ENCODE results near the gene KBTBD13. TPM values are rescaled to one million over a fixed set of nuclear protein-coding genes. Genes with fewer than 3 reads are reported as not detected.
"Not testable (repeated sequence)": the region's sequence is repeated elsewhere in the genome, so short reads cannot be mapped to it uniquely, and the experiment has no call there.

KBTBD13 gene
- total RNA-seq, 1 donor from 2014 or later: 10.6 TPM

- intact Hi-C loops (cut with micrococcal nuclease): loop anchor here (2.0 kb wide), 1 partner anchor 45 kb away; no protein-coding TSS in a partner anchor
- not testable (repeated sequence) for ATAC-seq, DNase-seq
These were observed 23.3 kb downstream of the KBTBD13 start for GRCh38 chr15:65099801-65100200.

DNA sequence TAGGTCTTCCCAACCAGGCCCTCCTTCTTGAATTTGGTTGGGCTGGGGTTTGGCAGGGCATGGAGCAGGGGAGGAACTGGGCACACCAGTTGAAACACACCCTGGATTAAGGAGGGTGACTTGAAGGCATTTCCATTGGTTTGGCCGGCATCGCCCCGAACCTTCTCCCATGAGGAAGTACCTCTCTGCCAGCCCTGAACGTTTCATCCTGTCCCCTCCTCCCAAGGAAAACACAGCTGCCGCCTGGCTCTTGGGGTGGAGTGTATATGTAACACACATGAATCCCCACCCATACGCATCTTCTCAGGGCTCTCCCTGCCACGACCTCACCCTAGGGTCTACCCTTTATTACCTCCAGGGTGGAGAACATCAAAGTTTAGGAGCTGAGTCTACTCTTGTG lies 23.9 kb downstream of the KBTBD13 start:
- intact Hi-C loops (cut with micrococcal nuclease): loop anchor here (2.0 kb wide), 1 partner anchor 46 kb away; no protein-coding TSS in a partner anchor
- DNase-seq (no peak), ATAC-seq (no peak)

DNA sequence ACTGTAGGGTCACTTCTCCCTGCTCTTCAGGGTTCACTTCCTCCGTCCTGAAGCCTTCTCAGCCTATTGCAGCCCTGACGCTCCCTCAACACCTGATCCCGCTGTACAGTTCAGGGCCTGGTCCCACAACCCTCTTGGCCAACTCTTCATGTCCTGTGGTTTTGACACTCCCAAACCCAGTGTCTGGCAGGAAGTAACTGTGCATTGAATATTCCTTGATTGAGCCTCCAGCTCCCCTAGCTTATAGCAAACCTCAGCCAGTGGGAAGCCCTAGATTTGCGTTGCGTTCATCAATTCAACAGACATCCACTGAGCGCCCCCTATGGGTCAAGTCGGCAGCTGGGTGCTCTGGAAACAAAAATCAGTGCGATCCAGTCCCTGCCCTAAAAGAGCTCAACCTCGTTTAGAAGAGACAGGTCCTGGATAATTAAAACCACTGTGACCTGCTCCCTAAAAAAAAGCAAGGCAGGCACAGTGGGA lies 24.9 kb downstream of the KBTBD13 start:
- DNase-seq (peak; percentile 83), ATAC-seq (peak; percentile 75)
- intact Hi-C loops (cut with micrococcal nuclease): loop anchor here (2.0 kb wide), 1 partner anchor 47 kb away; no protein-coding TSS in a partner anchor

- intact Hi-C loops (cut with micrococcal nuclease): loop anchor here (2.0 kb wide), 1 partner anchor 47 kb away; no protein-coding TSS in a partner anchor
- DNase-seq (no peak), ATAC-seq (peak; percentile 27)
These were observed 25.6 kb downstream of the KBTBD13 start for GRCh38 chr15:65101891-65102708.

DNA sequence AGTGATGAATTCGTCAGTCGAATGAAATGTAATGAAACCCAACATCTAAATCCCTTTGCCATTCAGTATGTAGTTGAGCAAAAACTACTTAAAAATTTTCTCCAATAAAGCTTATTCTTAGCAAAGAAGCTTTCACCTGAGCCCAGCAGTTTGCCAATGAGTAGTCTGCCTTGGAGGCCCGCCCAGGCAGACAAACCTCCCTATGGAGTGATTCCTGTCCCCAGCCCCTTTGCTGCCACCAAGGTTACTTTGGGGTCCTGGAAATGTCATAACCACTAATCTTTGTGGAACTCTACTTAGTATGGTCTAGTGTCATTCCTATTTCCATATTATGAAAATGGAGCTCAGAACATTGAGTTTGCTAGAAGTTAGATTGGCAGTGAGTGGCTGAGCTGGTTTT lies 26.4 kb downstream of the KBTBD13 start:
- DNase-seq (no peak), ATAC-seq (no peak)
- intact Hi-C loops (cut with micrococcal nuclease): no loop called here

GRCh38 chr15:65105038-65105437 lies 28.5 kb downstream of the KBTBD13 start:
- intact Hi-C loops (cut with micrococcal nuclease): no loop called here
- DNase-seq: no peak

DNA sequence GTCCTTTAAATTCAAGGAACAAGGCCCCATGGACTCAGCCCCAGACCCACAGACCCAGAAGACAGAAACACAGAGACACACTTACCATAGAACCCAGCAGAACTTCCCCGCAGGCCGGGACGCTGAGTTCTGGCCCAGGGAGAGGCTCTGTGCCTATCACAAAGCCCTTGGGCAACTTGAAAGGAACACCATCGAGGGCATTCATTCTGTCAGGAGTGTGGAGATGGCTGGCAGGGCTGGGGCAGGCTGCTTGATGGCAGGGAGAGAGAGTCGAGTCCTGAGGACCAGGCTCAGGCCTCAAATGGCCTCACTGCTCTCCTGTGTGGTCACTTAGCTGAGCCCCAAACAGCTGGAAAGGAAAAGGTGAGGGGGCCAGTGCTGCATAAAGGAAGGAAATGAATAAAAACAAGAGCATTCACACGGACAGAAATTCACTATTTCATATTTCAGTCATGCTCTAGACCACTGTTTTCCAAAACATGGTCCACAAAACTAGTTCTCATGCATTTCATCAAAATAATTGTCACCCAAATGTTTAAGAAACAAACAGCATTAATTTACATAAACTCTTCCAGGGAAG lies 29.6 kb downstream of the KBTBD13 start:
- no peak for DNase-seq
- ATAC-seq: no peak
- intact Hi-C loops (cut with micrococcal nuclease): no loop called here

More at GRCh38 chr15:65105038-65105437, 28.5 kb downstream of the KBTBD13 start:
- no peak for ATAC-seq

DNA sequence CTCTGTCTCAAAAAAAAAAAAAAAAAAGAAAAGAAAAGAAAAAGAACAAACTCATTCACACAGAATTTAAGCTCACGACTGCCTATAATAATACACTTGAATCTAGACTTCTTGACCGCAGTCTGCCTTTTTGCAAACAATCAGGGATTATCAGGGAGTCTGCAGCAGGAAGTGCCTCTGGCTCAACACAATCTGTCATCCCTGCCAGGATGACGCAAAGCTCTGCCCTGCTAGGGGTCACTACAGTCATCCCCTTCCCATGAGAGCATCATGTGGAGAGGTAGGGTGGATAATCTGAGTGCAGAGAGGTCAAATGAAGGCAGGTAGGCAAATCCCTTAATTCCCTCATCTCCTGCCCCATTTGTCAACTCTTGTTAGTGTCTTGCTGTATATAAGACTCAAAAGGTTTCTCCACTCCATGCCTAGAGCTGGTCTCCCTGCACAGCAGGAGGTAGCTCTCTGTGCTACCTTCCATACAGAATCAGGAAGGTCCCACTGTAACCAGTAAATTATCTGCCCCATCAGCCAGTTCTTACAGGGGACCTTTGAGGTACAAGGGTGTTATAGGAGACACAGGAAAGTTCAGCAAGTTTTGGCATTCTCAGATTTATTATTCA lies 34.2 kb downstream of the KBTBD13 start:
- intact Hi-C loops (cut with micrococcal nuclease): no loop called here
- DNase-seq (no peak), ATAC-seq (peak; percentile 62)

- ATAC-seq: no peak
- intact Hi-C loops (cut with micrococcal nuclease): no loop called here
- no peak for DNase-seq
These were observed 38.5 kb downstream of the KBTBD13 start, which contains the start of gene UBAP1L for GRCh38 chr15:65115086-65115485. UBAP1L (minus strand) TSS chr15:65115200; CDS start chr15:65106215, 8,985 bp downstream.

- DNase-seq: no peak
- no peak for ATAC-seq
- intact Hi-C loops (cut with micrococcal nuclease): no loop called here
These were observed 39.0 kb downstream of the KBTBD13 start for GRCh38 chr15:65115542-65115941.

Other genes with a start within 250 kb of the KBTBD13 start
- 8.5 TPM for gene PLEKHO2, start 234.8 kb upstream of the KBTBD13 start, total RNA-seq
- 1.3 TPM for gene ANKDD1A, start 164.8 kb upstream of the KBTBD13 start, total RNA-seq
- gene SPG21, start 86.8 kb upstream of the KBTBD13 start, total RNA-seq: 47.8 TPM
- 20.4 TPM for gene MTFMT, start 47.1 kb upstream of the KBTBD13 start, total RNA-seq
- gene SLC51B, start 31.4 kb upstream of the KBTBD13 start, total RNA-seq: not detected
- 18.9 TPM for gene RASL12, start 8.8 kb upstream of the KBTBD13 start, total RNA-seq
- 1.3 TPM for gene UBAP1L, start 38.5 kb downstream of the KBTBD13 start, total RNA-seq
- gene PDCD7, start 57.1 kb downstream of the KBTBD13 start, total RNA-seq: 15.8 TPM
- 58.3 TPM for gene CLPX, start 108.6 kb downstream of the KBTBD13 start, total RNA-seq
- gene CILP, start 134.7 kb downstream of the KBTBD13 start, total RNA-seq: 7.8 TPM
- gene PARP16, start 210.1 kb downstream of the KBTBD13 start, total RNA-seq: 4.1 TPM
- gene RNU5A-1, start 219.3 kb downstream of the KBTBD13 start, total RNA-seq: not detected
- 40.8 TPM for gene RNU5B-1, start 227.9 kb downstream of the KBTBD13 start, total RNA-seq

Data from left ventricle myocardium superior (tissue), 1 donor.